BJ (cell line): ENCODE data around the gene POLR2C. TPM values are rescaled to one million over a fixed set of nuclear protein-coding genes. Genes with fewer than 3 reads are reported as not detected.

ENCODE experiments used
- CTCF ChIA-PET: fragments of 350-600 bp; formaldehyde crosslinking; extraction: SDS; loops from one replicate; lab custom pipeline; 2021; ENCODE audit warnings: antibody characterized with exemption, inconsistent platforms; lab: Yijun Ruan, JAX
- POLR2A ChIA-PET: fragments of 300-600 bp; sonication (Branson Sonifier 250); formaldehyde crosslinking; extraction: SDS; loops from one replicate; lab custom pipeline; 2021; ENCODE audit warnings: antibody characterized with exemption; lab: Charles Lee
- DNase-seq: peaks from one replicate; pipeline ENCODE4 v3.0.0-alpha.2; 2011; ENCODE audit warnings: low read depth
- H3K27me3 ChIP-seq: 2 replicates; pipeline ENCODE4 v1.6.0; 2011; ENCODE audit warnings: low read length; ENCODE audit not compliant: control insufficient read depth, insufficient read depth
- H3K36me3 ChIP-seq: 2 replicates; pipeline ENCODE4 v1.5.1; 2011; ENCODE audit warnings: low read length; ENCODE audit not compliant: control insufficient read depth, insufficient read depth
- H3K4me3 ChIP-seq: 2 replicates; pipeline ENCODE4 v1.5.1; 2011; ENCODE audit warnings: low read depth, mild to moderate bottlenecking, control low read depth, low read length
- CTCF ChIP-seq: IDR thresholded peaks from 2 replicates; pipeline ENCODE4 v1.5.1; 2011; ENCODE audit warnings: low read depth, mild to moderate bottlenecking, control low read depth, inconsistent platforms, low read length, moderate library complexity; ENCODE audit not compliant: insufficient read depth
- polyA plus RNA-seq: library from polyadenylated mRNA; depleted of rRNA; stranded (reverse); fragments of >200 nt; gene quantifications from 2 replicates; pipeline ENCODE4 v1.2.3, GENCODE V29; 2011

Gene POLR2C
- polyA plus RNA-seq, 1 experiment = 176 TPM

GRCh38 chr16:57474671-57475661, 12.5 kb downstream of the POLR2C start:
- no peak for DNase-seq
- ChIA-PET POLR2A (no interaction called here), CTCF (interaction anchor here (0.6 to 3.1 kb wide), 5 partner anchors 10 to 48 kb away, joined by 3 to 14 read pairs (median 3); partner anchors contain the start of genes DOK4 and POLR2C)
- Histone ChIP-seq H3K4me3 (no peak overlapping the region), H3K27me3 (no peaks in the 10 kb centered on the region), H3K36me3 (peaks cover 28% of the 10 kb centered on the region)
- no peak for TF ChIP-seq CTCF

GRCh38 chr16:57475711-57476339, 13.3 kb downstream of the POLR2C start:
- ChIA-PET CTCF (interaction anchor here (0.6 to 3.1 kb wide), 5 partner anchors 11 to 47 kb away, joined by 3 to 14 read pairs (median 3); partner anchors contain the start of gene POLR2C), POLR2A (no interaction called here)
- no peak for DNase-seq

GRCh38 chr16:57476546-57477410, 14.3 kb downstream of the POLR2C start:
- H3K36me3 ChIP-seq = peaks cover 23% of the 10 kb centered on the region
- no peak for TF ChIP-seq CTCF
- ChIA-PET CTCF (interaction anchor here (1.1 to 3.1 kb wide), 2 partner anchors 13 to 44 kb away, joined by 3 to 14 read pairs; no protein-coding TSS in a partner anchor), POLR2A (no interaction called here)
- no peak for DNase-seq
- no peak overlapping the region for H3K4me3 ChIP-seq
- no peaks in the 10 kb centered on the region for H3K27me3 ChIP-seq

More at GRCh38 chr16:57475711-57476339, 13.3 kb downstream of the POLR2C start:
- TF ChIP-seq CTCF = peak; percentile 70
- H3K27me3 ChIP-seq = no peaks in the 10 kb centered on the region
- peaks cover 23% of the 10 kb centered on the region for H3K36me3 ChIP-seq
- no peak overlapping the region for H3K4me3 ChIP-seq

GRCh38 chr16:57477531-57478202, 15.2 kb downstream of the POLR2C start:
- H3K27me3 ChIP-seq = no peaks in the 10 kb centered on the region
- no peak overlapping the region for H3K4me3 ChIP-seq
- no peak for DNase-seq
- peaks cover 19% of the 10 kb centered on the region for H3K36me3 ChIP-seq
- POLR2A ChIA-PET = no interaction called here
- no peak for TF ChIP-seq CTCF
- CTCF ChIA-PET = interaction anchor here (1.9 to 4.4 kb wide), 2 partner anchors 15 to 42 kb away, joined by 6 to 24 read pairs; partner anchors contain the start of gene POLR2C
